Suprapubic skin (tissue), 4 donors: Measurements from ENCODE around the gene PLXNC1.

ENCODE experiments used
- EP300 ChIP-seq: sonication (generic); formaldehyde crosslinking; IDR thresholded peaks from one replicate; pipeline ENCODE4 v1.6.1; 2017; ENCODE audit warnings: antibody characterized with exemption
- POLR2A ChIP-seq, 2 donors: fragments of 450-650 bp; IDR thresholded peaks; one replicate each; pipeline ENCODE4 v1.6.1; 2017; ENCODE audit warnings: antibody characterized with exemption in 2 of 2, mild to moderate bottlenecking in 2 of 2, moderate library complexity in 2 of 2
- POLR2AphosphoS5 ChIP-seq, 3 donors: sonication (generic); formaldehyde crosslinking; IDR thresholded peaks; one replicate each; pipeline ENCODE4 v1.6.1; 2017; ENCODE audit warnings: antibody characterized with exemption in 3 of 3
- TF ChIP-seq, protein P1 (sequence below), 2 donors: fragments of 200-600 bp in 1 of 2; fragments of 450-650 bp in 1 of 2; sonication (generic) in 1 of 2; IDR thresholded peaks; one replicate each; pipeline ENCODE4 v1.5.1; 2016 to 2019; ENCODE audit warnings: antibody characterized with exemption in 2 of 2, mild to moderate bottlenecking in 1 of 2, moderate library complexity in 1 of 2

- TF ChIP-seq, protein P1, sequence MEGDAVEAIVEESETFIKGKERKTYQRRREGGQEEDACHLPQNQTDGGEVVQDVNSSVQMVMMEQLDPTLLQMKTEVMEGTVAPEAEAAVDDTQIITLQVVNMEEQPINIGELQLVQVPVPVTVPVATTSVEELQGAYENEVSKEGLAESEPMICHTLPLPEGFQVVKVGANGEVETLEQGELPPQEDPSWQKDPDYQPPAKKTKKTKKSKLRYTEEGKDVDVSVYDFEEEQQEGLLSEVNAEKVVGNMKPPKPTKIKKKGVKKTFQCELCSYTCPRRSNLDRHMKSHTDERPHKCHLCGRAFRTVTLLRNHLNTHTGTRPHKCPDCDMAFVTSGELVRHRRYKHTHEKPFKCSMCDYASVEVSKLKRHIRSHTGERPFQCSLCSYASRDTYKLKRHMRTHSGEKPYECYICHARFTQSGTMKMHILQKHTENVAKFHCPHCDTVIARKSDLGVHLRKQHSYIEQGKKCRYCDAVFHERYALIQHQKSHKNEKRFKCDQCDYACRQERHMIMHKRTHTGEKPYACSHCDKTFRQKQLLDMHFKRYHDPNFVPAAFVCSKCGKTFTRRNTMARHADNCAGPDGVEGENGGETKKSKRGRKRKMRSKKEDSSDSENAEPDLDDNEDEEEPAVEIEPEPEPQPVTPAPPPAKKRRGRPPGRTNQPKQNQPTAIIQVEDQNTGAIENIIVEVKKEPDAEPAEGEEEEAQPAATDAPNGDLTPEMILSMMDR (IDR thresholded peaks at IDR 0.05), result no peak
- TF ChIP-seq EP300 (no peak), POLR2A (IDR thresholded peaks at IDR 0.05) (no peak), POLR2AphosphoS5 (IDR thresholded peaks at IDR 0.05) (no peak)
Measured at GRCh38 chr12:94261786-94262185, 113.4 kb downstream of the PLXNC1 start.
